GM13976 (cell line): ENCODE results near the gene RCSD1.

ENCODE experiments used
- DNase-seq: peaks from one replicate; pipeline ENCODE4 v3.0.0; 2012; ENCODE audit warnings: low spot score
- CTCF ChIP-seq: IDR thresholded peaks from 2 replicates; pipeline ENCODE4 v1.5.1; 2012; ENCODE audit warnings: borderline replicate concordance, mild to moderate bottlenecking; ENCODE audit not compliant: insufficient read depth; ENCODE audit errors: extremely low read depth, missing control alignments, control extremely low read depth
- in situ Hi-C: fragments of 300-500 bp; cut with MboI; formaldehyde crosslinking; loops from one replicate; pipeline ENCODE4 v1.12.0; 2022; ENCODE audit warnings: low sequenced_read_pairs, mixed read lengths, inconsistent platforms; ENCODE audit not compliant: unreplicated experiment

The RCSD1 gene

GRCh38 chr1:167631386-167631935 lies 1.4 kb downstream of the RCSD1 start:
- in situ Hi-C loops, result no loop called here
- no peak for TF ChIP-seq CTCF
- no peak for DNase-seq

GRCh38 chr1:167631936-167632614 lies 2.0 kb downstream of the RCSD1 start:
- in situ Hi-C loops, result no loop called here
- TF ChIP-seq CTCF, result no peak
- no peak for DNase-seq

GRCh38 chr1:167633258-167633944 lies 3.4 kb downstream of the RCSD1 start:
- TF ChIP-seq CTCF, result no peak
- in situ Hi-C loops, result no loop called here
- no peak for DNase-seq

GRCh38 chr1:167634435-167634834 lies 4.4 kb downstream of the RCSD1 start:
- DNase-seq, result no peak
- no peak for TF ChIP-seq CTCF
- in situ Hi-C loops, result no loop called here

- no peak for DNase-seq
- in situ Hi-C loops, result no loop called here
- no peak for TF ChIP-seq CTCF
Measured at GRCh38 chr1:167635156-167635648, 5.2 kb downstream of the RCSD1 start.

GRCh38 chr1:167635941-167636340 lies 5.9 kb downstream of the RCSD1 start:
- in situ Hi-C loops, result no loop called here
- TF ChIP-seq CTCF, result no peak

More at GRCh38 chr1:167635941-167636340, 5.9 kb downstream of the RCSD1 start:
- no peak for DNase-seq
